Hepatocyte (in vitro differentiated cells): ENCODE data around the gene TPSG1. TPM values are rescaled to one million over a fixed set of nuclear protein-coding genes. Genes with fewer than 3 reads are reported as not detected.

ENCODE experiments used
- DNase-seq: peaks from one replicate; pipeline ENCODE4 v3.0.0-alpha.2; 2016; ENCODE audit warnings: low spot score
- H2AFZ ChIP-seq: fragments of 200-600 bp; sonication (generic); 2 replicates; pipeline ENCODE4 v1.6.0; 2016; ENCODE audit warnings: antibody characterized with exemption, mild to moderate bottlenecking
- H3K27ac ChIP-seq: fragments of 200-600 bp; sonication (generic); 2 replicates; pipeline ENCODE4 v1.5.1; 2016; ENCODE audit warnings: mild to moderate bottlenecking
- H3K27me3 ChIP-seq: fragments of 200-600 bp; sonication (generic); 2 replicates; pipeline ENCODE4 v1.6.1; 2016
- H3K36me3 ChIP-seq: fragments of 200-600 bp; sonication (generic); replicated peaks from 2 replicates; pipeline ENCODE4 v1.5.1; 2016; ENCODE audit warnings: low read depth; ENCODE audit not compliant: insufficient read depth
- H3K4me1 ChIP-seq: fragments of 200-600 bp; sonication (generic); 2 replicates; pipeline ENCODE4 v1.5.1; 2016; ENCODE audit warnings: mild to moderate bottlenecking, moderate library complexity; ENCODE audit not compliant: insufficient read depth
- H3K4me2 ChIP-seq: fragments of 200-600 bp; sonication (generic); 2 replicates; pipeline ENCODE4 v1.6.0; 2016
- H3K4me3 ChIP-seq: fragments of 200-600 bp; sonication (generic); 2 replicates; pipeline ENCODE4 v1.5.1; 2016; ENCODE audit warnings: mild to moderate bottlenecking
- H3K79me2 ChIP-seq: fragments of 200-600 bp; sonication (generic); 2 replicates; pipeline ENCODE4 v1.6.0; 2017; ENCODE audit warnings: mild to moderate bottlenecking
- H3K9me2 ChIP-seq: fragments of 200-600 bp; sonication (generic); replicated peaks from 2 replicates; pipeline ENCODE4 v1.6.0; 2017; ENCODE audit warnings: mild to moderate bottlenecking; ENCODE audit not compliant: insufficient read depth
- H3K9me3 ChIP-seq: fragments of 200-600 bp; sonication (generic); 2 replicates; pipeline ENCODE4 v1.5.1; 2016; ENCODE audit warnings: low read depth, mild to moderate bottlenecking
- H4K20me1 ChIP-seq: fragments of 200-600 bp; sonication (generic); 2 replicates; pipeline ENCODE4 v1.6.0; 2016; ENCODE audit warnings: mild to moderate bottlenecking; ENCODE audit not compliant: insufficient read depth, poor library complexity, severe bottlenecking
- CTCF ChIP-seq: fragments of 200-600 bp; sonication (generic); IDR thresholded peaks from 2 replicates; pipeline ENCODE4 v1.5.1; 2016; ENCODE audit warnings: antibody characterized with exemption, mild to moderate bottlenecking; ENCODE audit not compliant: poor library complexity
- EZH2 ChIP-seq: fragments of 200-600 bp; sonication (generic); IDR thresholded peaks from 2 replicates; pipeline ENCODE4 v1.6.1; 2016; ENCODE audit warnings: antibody characterized with exemption, mild to moderate bottlenecking, borderline replicate concordance
- EZH2phosphoT487 ChIP-seq: fragments of 200-600 bp; sonication (generic); IDR thresholded peaks from one replicate; pipeline ENCODE4 v1.6.1; 2018; ENCODE audit warnings: antibody characterized with exemption, mild to moderate bottlenecking, low read depth, moderate library complexity; ENCODE audit not compliant: unreplicated experiment, severe bottlenecking
- WGBS: methylation state at CpG from one replicate; pipeline ENCODE4 v1.1.6; 2016; ENCODE audit warnings: low lambda C conversion rate; ENCODE audit errors: missing lambda C conversion rate; 5-methylcytosine and 5-hydroxymethylcytosine counted together
- polyA plus RNA-seq: library from polyadenylated mRNA; unstranded; fragments of >200 nt; fragmentation: Nextera tagmentation; extraction: Ambion mirVana; gene quantifications from 2 replicates; pipeline ENCODE4 v1.2.1, GENCODE V29; 2016
- total RNA-seq: library from RNA; depleted of rRNA; stranded (reverse); fragments of >200 nt; gene quantifications from 2 replicates; pipeline ENCODE4 v1.2.3, GENCODE V29; 2014

Gene TPSG1
- total RNA-seq (0.67 and 1.3 TPM in 2 replicates), polyA plus RNA-seq (2.0 and 2.3 TPM in 2 replicates)

- no peaks in the 10 kb centered on the region for H3K79me2 ChIP-seq
- H3K27ac ChIP-seq = no peak within 1 kb of the TSS
- TF ChIP-seq EZH2 (no peak), CTCF (no peak), EZH2phosphoT487 (no peak)
- H3K36me3 ChIP-seq = no peaks in the 10 kb centered on the region
- peaks cover 3% of the 10 kb centered on the region for H3K4me1 ChIP-seq
- no peak within 1 kb of the TSS for H3K4me2 ChIP-seq
- no peak within 1 kb of the TSS for H3K4me3 ChIP-seq
- no peaks in the 10 kb centered on the region for H3K9me2 ChIP-seq
- peak; percentile 33 for DNase-seq
- WGBS = 61% methylated on average over 10 of the region's 10 CpGs
- no peaks in the 10 kb centered on the region for H3K27me3 ChIP-seq
- H4K20me1 ChIP-seq = no peaks in the 10 kb centered on the region
- H3K9me3 ChIP-seq = no peaks in the 10 kb centered on the region
- H2AFZ ChIP-seq = no peak within 1 kb of the TSS
These were observed at the start of gene TPSG1 for GRCh38 chr16:1225051-1225451. Gene TPSG1 (minus strand): TSS chr16:1225268. CDS start chr16:1225252, 16 bp downstream.

DNA sequence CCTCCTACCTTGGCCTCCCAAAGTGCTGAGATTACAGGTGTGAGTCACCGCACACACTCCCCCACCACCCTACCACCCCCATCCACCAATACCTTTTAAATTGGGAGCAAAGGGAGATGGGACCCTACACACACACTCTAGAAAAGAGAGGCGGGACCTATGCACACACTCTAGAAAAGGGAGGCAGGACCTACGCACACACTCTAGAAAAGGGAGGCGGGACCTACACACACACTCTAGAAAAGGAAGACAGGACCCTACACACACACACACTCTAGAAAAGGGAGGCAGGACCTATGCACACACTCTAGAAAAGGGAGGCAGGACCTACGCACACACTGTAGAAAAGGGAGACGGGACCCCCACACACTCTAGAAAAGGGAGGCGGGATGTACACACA lies 49.7 kb upstream of the TPSG1 start:
- Histone ChIP-seq H3K4me3 (no peak overlapping the region), H4K20me1 (no peaks in the 10 kb centered on the region), H3K79me2 (no peaks in the 10 kb centered on the region), H3K9me3 (no peaks in the 10 kb centered on the region), H3K27me3 (no peaks in the 10 kb centered on the region), H3K4me2 (no peak overlapping the region), H3K36me3 (no peaks in the 10 kb centered on the region), H3K27ac (no peak overlapping the region), H3K9me2 (no peaks in the 10 kb centered on the region), H3K4me1 (peaks cover 13% of the 10 kb centered on the region), H2AFZ (no peak overlapping the region)
- no peak for DNase-seq
- TF ChIP-seq CTCF = no peak
- no peak for TF ChIP-seq EZH2phosphoT487
- no peak for TF ChIP-seq EZH2
- 94% methylated on average over 7 of the region's 7 CpGs for WGBS

DNA sequence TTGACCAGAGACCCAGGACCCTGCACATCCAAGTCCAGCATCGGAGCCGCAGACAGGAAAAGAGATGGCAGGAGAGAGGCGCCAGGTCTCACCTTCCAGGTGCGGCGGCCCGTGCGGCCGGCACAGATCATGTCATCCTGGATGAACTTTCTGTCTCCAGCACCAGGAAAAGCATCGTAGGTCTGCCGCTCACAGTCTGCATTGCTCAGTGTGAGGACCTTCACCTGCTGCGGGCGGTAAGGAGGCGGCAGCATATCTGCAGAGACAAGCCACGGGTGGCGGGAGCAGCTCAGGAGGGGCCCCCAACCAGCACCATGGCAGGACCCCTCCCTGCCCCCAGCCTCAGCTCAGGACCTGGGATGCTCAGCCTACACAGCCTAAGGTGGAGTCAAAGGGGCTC lies 48.7 kb upstream of the TPSG1 start:
- TF ChIP-seq EZH2 = no peak
- TF ChIP-seq EZH2phosphoT487 = no peak
- no peak for TF ChIP-seq CTCF
- DNase-seq = no peak
- Histone ChIP-seq H3K4me2 (no peak overlapping the region), H3K36me3 (no peaks in the 10 kb centered on the region), H3K4me1 (peaks cover 13% of the 10 kb centered on the region), H3K9me2 (no peaks in the 10 kb centered on the region), H3K27ac (no peak overlapping the region), H3K4me3 (no peak overlapping the region), H3K79me2 (no peaks in the 10 kb centered on the region), H3K9me3 (no peaks in the 10 kb centered on the region), H4K20me1 (no peaks in the 10 kb centered on the region), H3K27me3 (no peaks in the 10 kb centered on the region), H2AFZ (no peak overlapping the region)
- WGBS = 92% methylated on average over 15 of the region's 15 CpGs
